ENCODE measurements around the gene MARCHF2.

DNA sequence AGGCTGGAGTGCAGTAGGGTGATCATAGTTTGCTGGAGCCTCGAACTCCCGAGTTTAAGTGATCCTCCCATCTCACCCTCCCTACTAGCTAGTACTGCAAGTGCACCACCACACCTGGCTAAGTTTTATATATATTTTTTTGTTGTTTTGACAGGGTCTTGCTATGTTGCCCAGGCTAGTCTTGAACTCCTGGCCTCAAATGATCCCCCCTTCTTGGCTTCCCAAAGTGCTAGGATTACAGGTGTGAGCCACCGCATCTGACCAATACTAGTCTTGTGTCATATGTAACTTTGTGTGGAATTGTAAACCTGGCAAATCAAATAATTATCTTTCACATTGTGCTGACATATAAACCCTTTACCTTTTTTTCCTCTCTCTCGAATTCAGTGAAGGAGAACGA lies 41.9 kb downstream of the MARCHF2 start:
- TF ChIP-seq, protein P1, sequence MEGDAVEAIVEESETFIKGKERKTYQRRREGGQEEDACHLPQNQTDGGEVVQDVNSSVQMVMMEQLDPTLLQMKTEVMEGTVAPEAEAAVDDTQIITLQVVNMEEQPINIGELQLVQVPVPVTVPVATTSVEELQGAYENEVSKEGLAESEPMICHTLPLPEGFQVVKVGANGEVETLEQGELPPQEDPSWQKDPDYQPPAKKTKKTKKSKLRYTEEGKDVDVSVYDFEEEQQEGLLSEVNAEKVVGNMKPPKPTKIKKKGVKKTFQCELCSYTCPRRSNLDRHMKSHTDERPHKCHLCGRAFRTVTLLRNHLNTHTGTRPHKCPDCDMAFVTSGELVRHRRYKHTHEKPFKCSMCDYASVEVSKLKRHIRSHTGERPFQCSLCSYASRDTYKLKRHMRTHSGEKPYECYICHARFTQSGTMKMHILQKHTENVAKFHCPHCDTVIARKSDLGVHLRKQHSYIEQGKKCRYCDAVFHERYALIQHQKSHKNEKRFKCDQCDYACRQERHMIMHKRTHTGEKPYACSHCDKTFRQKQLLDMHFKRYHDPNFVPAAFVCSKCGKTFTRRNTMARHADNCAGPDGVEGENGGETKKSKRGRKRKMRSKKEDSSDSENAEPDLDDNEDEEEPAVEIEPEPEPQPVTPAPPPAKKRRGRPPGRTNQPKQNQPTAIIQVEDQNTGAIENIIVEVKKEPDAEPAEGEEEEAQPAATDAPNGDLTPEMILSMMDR (IDR thresholded peaks at IDR 0.05; ENCODE audit: extremely low read depth in 1 of 2, insufficient read depth in 1 of 2, low read depth in 1 of 2, low read length in 2 of 2), result no peak
- TF ChIP-seq JUN (IDR thresholded peaks at IDR 0.05; ENCODE audit: borderline replicate concordance, insufficient read depth, insufficient read length, low read depth), result no peak
- TF ChIP-seq POLR2A (IDR thresholded peaks at IDR 0.05; ENCODE audit: low read depth, low read length), result no peak
- TF ChIP-seq POLR2AphosphoS5 (IDR thresholded peaks at IDR 0.05; ENCODE audit: insufficient read depth, low read depth, low read length), result no peak
- no peak for TF ChIP-seq EZH2 (IDR thresholded peaks at IDR 0.05; ENCODE audit: borderline replicate concordance, low read depth, low read length, severe bottlenecking)
- TF ChIP-seq FOS (IDR thresholded peaks at IDR 0.05; ENCODE audit: borderline replicate concordance, insufficient read depth, low read length), result no peak
- TF ChIP-seq, protein P2, sequence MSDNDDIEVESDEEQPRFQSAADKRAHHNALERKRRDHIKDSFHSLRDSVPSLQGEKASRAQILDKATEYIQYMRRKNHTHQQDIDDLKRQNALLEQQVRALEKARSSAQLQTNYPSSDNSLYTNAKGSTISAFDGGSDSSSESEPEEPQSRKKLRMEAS (IDR thresholded peaks at IDR 0.05; ENCODE audit: insufficient read depth, insufficient read length), result no peak
